NCI-H460 (cell line): ENCODE data around the gene YIF1B. TPM values are rescaled to one million over a fixed set of nuclear protein-coding genes. Genes with fewer than 3 reads are reported as not detected.

Experiments used
- small RNA-seq, 2 experiments: library from RNA; depleted of rRNA; stranded (forward); fragments of <200 nt; gene quantifications; one replicate each; pipeline ENCODE3, GENCODE V24; 2014
- total RNA-seq: library from RNA; depleted of rRNA; stranded (reverse); fragments of >200 nt; shearing (Covaris generic); gene quantifications from 2 replicates; pipeline ENCODE4 v1.2.3, GENCODE V29; 2014; rRNA removed

Gene YIF1B
- total RNA-seq, 1 experiment from 2014 or later: 35.9 TPM

Small RNA genes lying within 50 kb of the gene (small RNA-seq; reads per million reads assigned to genes)
- gene RF00019: 0 reads per million in 2 experiments

Other genes starting within 250 kb of the YIF1B start
- 1.7 and 2.2 TPM in 2 replicates for gene DPF1, start 91.7 kb downstream of the YIF1B start, total RNA-seq
- gene PPP1R14A, start 59.6 kb downstream of the YIF1B start, total RNA-seq: not detected in 2 replicates
- 0.35 and 0.64 TPM in 2 replicates for gene SPINT2, start 51.4 kb downstream of the YIF1B start, total RNA-seq
- gene C19orf33, start 11.7 kb downstream of the YIF1B start, total RNA-seq: 64.5 and 89.5 TPM in 2 replicates
- gene KCNK6, start 3.9 kb upstream of the YIF1B start, total RNA-seq: 0.15 and 0.26 TPM in 2 replicates
- 0.69 and 0.81 TPM in 2 replicates for gene CATSPERG, start 19.9 kb upstream of the YIF1B start, total RNA-seq
- gene PSMD8, start 58.6 kb upstream of the YIF1B start, total RNA-seq: 155 and 167 TPM in 2 replicates
- 0.17 TPM in 1 of 2 replicates, not detected in the other for gene GGN, start 72.1 kb upstream of the YIF1B start, total RNA-seq
- 0.29 and 0.97 TPM in 2 replicates for gene SPRED3, start 72.8 kb upstream of the YIF1B start, total RNA-seq
- 12.1 and 12.5 TPM in 2 replicates for gene FAM98C, start 87.1 kb upstream of the YIF1B start, total RNA-seq
- not detected in 2 replicates for gene RASGRP4, start 110.3 kb upstream of the YIF1B start, total RNA-seq
- 0.12 and 1.1 TPM in 2 replicates for gene RYR1, start 117.7 kb upstream of the YIF1B start, total RNA-seq